SK-N-SH (cell line): ENCODE measurements around the gene ATP2B1.

Experiments used
- EP300 ChIP-seq, 2 experiments: IDR thresholded peaks; 2 replicates each; pipeline versions ENCODE4 v1.4.0 to v1.6.1; 2012; ENCODE audit warnings: borderline replicate concordance in 1 of 2, low read depth in 1 of 2, low read length in 1 of 2
- TF ChIP-seq, protein P1 (sequence below): IDR thresholded peaks from 2 replicates; pipeline ENCODE4; 2012
- TF ChIP-seq, protein P2 (sequence below): fragments of 200-600 bp; sonication (generic); IDR thresholded peaks from 2 replicates; pipeline ENCODE4 v1.6.1; 2017; ENCODE audit warnings: antibody characterized with exemption, mild to moderate bottlenecking, moderate library complexity

DNA sequence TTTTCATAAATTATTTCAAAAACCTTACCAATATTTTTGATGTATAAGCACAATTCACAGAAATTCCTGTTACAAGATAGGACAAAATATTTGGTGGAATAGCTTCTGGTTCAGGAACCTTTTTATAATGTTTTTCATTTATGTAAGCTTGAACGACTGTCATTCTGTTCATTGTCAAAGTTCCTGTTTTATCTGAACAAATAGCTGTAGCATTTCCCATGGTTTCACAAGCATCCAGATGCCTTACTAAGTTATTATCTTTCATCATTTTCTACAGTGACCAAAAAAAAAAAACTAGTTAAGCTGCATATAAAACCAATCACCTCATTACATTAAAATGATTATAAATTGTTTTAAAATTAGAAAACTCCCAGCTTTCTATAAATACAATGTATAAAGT is 87.1 kb downstream of the ATP2B1 start:
- TF ChIP-seq, protein P1, sequence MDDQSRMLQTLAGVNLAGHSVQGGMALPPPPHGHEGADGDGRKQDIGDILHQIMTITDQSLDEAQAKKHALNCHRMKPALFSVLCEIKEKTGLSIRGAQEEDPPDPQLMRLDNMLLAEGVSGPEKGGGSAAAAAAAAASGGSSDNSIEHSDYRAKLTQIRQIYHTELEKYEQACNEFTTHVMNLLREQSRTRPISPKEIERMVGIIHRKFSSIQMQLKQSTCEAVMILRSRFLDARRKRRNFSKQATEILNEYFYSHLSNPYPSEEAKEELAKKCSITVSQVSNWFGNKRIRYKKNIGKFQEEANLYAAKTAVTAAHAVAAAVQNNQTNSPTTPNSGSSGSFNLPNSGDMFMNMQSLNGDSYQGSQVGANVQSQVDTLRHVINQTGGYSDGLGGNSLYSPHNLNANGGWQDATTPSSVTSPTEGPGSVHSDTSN, result no peak
- TF ChIP-seq EP300 (IDR thresholded peaks at IDR 0.05; ENCODE audit: borderline replicate concordance in 1 of 2, low read depth in 1 of 2, low read length in 1 of 2), result 0 out of 4 replicates have a peak, but pooled peaks of 1 of the 2 experiments have one; percentile 24
- TF ChIP-seq, protein P2, sequence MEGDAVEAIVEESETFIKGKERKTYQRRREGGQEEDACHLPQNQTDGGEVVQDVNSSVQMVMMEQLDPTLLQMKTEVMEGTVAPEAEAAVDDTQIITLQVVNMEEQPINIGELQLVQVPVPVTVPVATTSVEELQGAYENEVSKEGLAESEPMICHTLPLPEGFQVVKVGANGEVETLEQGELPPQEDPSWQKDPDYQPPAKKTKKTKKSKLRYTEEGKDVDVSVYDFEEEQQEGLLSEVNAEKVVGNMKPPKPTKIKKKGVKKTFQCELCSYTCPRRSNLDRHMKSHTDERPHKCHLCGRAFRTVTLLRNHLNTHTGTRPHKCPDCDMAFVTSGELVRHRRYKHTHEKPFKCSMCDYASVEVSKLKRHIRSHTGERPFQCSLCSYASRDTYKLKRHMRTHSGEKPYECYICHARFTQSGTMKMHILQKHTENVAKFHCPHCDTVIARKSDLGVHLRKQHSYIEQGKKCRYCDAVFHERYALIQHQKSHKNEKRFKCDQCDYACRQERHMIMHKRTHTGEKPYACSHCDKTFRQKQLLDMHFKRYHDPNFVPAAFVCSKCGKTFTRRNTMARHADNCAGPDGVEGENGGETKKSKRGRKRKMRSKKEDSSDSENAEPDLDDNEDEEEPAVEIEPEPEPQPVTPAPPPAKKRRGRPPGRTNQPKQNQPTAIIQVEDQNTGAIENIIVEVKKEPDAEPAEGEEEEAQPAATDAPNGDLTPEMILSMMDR, result no peak
